Coronary artery (tissue), 2 donors: ENCODE data around the gene OXTR.
"Not testable (repeated sequence)": the region's sequence is repeated elsewhere in the genome, so short reads cannot be mapped to it uniquely, and the experiment has no call there.

ENCODE experiments used
- DNase-seq: peaks from one replicate; pipeline ENCODE4 v3.0.0-alpha.2; 2017; ENCODE audit warnings: low spot score
- H3K27ac ChIP-seq, 2 donors: fragments of 200-600 bp; sonication (generic); one replicate each; pipeline ENCODE4 v1.5.1; 2016 to 2019
- H3K4me3 ChIP-seq: fragments of 200-600 bp; sonication (generic); 2 replicates; pipeline ENCODE4 v1.5.1; 2016; ENCODE audit warnings: mild to moderate bottlenecking, moderate library complexity
- TF ChIP-seq, protein P1 (sequence below): fragments of 200-600 bp; sonication (generic); IDR thresholded peaks from one replicate; pipeline ENCODE4 v1.5.1; 2019; ENCODE audit warnings: antibody characterized with exemption

Gene OXTR

DNA sequence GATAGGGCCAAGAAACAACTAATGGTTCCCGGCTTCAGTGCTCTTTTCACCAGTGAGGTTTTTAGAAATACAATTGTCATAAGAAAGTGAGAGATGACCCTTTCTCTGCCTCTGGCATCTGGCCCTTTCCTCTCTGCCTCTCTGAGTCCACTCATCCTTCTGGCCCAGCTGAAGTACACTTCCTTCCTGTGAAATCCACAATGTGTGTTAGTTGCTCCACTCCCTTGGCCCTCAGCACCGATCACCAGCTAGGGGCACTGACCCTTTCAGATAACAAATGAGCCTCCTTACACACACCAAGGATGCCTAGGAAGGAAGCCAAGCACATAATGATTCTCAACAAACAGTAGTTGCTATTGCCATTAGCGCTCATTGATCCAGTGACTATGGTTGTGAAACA is 38.8 kb downstream of the OXTR start:
- no peak overlapping the region for H3K27ac ChIP-seq
- H3K4me3 ChIP-seq, result no peak overlapping the region
- TF ChIP-seq, protein P1, sequence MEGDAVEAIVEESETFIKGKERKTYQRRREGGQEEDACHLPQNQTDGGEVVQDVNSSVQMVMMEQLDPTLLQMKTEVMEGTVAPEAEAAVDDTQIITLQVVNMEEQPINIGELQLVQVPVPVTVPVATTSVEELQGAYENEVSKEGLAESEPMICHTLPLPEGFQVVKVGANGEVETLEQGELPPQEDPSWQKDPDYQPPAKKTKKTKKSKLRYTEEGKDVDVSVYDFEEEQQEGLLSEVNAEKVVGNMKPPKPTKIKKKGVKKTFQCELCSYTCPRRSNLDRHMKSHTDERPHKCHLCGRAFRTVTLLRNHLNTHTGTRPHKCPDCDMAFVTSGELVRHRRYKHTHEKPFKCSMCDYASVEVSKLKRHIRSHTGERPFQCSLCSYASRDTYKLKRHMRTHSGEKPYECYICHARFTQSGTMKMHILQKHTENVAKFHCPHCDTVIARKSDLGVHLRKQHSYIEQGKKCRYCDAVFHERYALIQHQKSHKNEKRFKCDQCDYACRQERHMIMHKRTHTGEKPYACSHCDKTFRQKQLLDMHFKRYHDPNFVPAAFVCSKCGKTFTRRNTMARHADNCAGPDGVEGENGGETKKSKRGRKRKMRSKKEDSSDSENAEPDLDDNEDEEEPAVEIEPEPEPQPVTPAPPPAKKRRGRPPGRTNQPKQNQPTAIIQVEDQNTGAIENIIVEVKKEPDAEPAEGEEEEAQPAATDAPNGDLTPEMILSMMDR, result no peak
- no peak for DNase-seq

DNA sequence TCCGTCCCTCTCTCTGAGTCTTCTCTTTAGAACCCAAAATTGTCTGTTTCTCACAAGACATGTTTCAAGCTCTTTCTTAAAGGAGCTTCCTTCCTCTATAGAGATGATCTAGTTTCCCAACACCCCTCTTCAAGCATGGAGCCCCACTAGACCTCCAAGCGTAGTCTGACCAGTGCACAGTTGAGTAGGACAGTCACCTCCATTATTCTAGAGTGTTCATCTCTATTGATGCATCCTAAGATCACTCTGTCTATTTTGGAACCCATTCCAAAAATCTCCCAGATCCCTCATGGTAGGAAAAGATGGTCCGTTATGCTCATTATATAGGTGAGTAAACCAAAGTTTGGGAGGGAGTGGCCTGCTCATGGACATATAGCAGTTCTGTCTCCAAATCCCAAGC is 39.9 kb downstream of the OXTR start:
- TF ChIP-seq, protein P1, result no peak
- Histone ChIP-seq H3K27ac (no peak overlapping the region), H3K4me3 (no peak overlapping the region)
- DNase-seq, result no peak

DNA sequence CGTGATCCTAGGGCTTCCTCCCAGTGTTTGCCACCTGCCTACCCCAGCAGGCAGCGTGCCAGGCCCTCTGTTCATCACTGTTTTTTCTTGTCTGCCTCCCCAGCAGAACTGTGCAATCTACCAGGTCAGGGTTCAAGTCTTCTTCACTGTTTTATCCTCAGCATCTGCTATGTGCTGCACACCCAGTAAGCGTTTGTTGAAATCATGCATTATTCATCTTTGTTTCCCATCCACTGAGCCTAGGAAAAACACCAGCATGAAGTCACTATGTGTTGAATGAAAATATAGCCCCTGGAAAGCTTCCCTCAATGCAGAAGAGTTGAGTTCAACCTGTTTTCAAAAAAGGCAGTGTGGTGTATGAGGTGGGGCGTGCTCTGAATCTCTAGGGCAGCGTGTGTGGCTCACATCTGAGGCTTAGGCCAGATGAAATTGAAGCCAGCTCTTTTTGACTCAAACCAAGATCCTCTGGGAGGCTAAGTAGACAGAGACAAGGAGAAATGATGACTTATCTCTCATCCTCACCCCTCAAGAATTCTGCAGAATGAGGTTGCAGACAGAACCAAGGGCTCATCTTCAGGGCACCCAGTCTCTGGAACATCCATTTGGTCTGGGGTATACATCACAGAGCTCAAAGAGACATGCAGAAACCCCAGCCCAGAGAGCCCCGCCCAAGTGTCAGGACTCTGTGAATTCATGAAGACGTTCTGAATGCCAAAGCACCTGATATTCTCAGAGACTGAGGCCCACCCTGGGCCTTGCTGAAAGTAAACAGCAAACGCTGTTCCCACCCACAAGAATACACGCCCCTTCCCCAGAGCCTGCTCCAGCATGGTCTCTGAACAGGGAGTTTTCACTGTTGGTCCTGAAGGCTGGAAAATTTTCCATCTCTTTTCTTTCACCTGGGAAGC is 41.6 kb downstream of the OXTR start:
- Histone ChIP-seq H3K27ac (no peak overlapping the region), H3K4me3 (no peak overlapping the region)
- no peak for DNase-seq
- TF ChIP-seq, protein P1, result no peak

DNA sequence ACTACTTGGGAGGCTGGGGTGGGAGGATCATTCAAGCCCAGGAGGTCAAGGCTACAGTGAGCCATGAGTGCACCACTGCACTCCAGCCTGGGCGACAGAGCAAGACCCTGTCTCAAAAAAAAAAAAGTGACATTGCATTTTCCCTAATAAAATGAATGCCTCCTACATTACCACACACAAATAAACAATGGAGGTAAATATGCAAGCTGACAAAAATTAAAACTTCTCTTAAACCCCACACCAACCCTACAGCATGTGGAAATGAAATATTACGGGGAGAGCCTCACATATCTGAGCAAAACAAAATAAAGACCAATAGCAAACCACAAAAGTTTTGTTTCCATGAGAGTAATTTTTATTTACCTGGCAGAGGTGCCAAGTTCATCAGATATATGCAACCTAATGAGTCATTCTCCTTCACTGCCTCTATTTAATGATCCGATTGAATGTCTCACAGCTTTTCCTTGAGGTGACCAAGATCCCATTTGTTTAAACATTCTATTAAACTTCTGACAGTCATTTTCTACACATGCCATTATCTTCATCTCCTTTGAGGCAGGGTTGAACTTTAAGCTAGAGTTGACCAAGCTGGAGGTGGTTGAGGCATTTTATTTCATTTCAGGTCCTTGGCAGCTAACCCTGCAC is 45.2 kb downstream of the OXTR start:
- TF ChIP-seq, protein P1, result no peak
- Histone ChIP-seq H3K27ac (no peak overlapping the region), H3K4me3 (no peak overlapping the region)
- no peak for DNase-seq

DNA sequence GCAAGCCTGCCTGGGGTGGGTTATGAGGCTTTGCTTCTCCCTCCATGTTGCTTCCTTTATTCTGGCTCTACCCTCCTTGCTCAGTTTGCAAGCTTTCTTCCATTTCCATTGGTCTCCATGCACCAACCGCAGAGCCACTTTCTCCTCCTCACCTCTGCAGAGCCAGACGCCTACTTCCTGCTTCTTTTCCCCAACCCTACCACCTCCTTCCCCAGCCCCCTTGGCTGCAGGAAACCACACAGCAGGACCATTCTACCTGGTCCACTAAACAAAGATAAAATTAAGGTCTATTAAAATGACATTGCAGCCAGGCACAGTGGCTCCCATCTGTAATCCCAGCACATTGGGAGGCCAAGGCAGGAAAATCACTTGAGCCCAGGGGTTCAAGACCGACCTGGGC is 45.8 kb downstream of the OXTR start:
- TF ChIP-seq, protein P1, result no peak
- Histone ChIP-seq H3K27ac (no peak overlapping the region), H3K4me3 (no peak overlapping the region)
- peak; percentile 24 for DNase-seq

DNA sequence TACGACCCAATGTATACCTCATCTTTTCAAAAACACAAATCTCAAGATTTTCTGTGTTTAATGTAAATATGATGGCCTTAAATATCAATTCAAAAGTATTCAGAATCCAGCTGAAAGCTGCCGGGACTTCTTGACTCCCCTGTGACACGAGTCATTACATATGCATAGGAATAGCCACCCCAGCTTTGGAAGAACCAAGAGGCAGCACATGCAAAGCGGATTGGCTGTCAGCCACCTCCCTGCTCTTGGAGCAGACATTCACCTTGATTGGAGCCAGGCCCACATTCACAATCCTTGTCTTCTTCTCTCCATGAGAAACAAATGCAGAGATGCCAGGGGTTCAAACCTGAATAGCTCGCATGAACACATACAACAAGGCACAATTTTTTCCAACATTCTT is 46.6 kb downstream of the OXTR start:
- no peak overlapping the region for H3K27ac ChIP-seq
- DNase-seq, result peak; percentile 1
- TF ChIP-seq, protein P1, result no peak
- no peak overlapping the region for H3K4me3 ChIP-seq

DNA sequence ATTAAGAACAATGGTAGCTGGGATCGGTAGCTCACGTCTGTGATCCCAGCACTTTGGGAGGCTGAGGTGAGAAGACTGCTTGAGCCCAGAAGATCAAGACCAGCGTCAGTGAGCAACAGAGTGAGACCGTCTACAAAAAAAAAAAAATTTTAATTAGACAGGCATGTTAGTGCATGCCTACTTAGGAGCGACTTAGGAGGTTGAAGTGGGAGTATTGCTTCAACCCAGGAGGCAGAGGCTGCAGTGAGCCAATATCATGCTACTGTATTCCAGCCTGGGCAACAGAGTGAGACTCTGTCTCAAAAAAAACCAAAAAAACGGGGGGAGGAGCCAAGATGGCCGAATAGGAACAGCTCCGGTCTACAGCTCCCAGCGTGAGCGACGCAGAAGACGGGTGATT is 53.7 kb downstream of the OXTR start:
- not testable (repeated sequence) for H3K27ac ChIP-seq, DNase-seq, H3K4me3 ChIP-seq
